HEK293 (cell line): ENCODE results near the gene COL5A1.

Experiments used
- IKZF3 ChIP-seq: fragments of 450-650 bp; IDR thresholded peaks from 2 replicates; pipeline ENCODE4 v1.5.0; 2018; ENCODE audit warnings: missing biosample characterization, mild to moderate bottlenecking, missing genetic modification characterization, moderate library complexity
- SP2 ChIP-seq: fragments of 450-650 bp; formaldehyde crosslinking; IDR thresholded peaks from 2 replicates; pipeline ENCODE4 v1.5.1; 2016; ENCODE audit warnings: missing biosample characterization, missing genetic modification characterization
- WT1 ChIP-seq: fragments of 450-650 bp; formaldehyde crosslinking; IDR thresholded peaks from 2 replicates; pipeline ENCODE4 v1.5.1; 2016; ENCODE audit warnings: missing biosample characterization, missing genetic modification characterization

DNA sequence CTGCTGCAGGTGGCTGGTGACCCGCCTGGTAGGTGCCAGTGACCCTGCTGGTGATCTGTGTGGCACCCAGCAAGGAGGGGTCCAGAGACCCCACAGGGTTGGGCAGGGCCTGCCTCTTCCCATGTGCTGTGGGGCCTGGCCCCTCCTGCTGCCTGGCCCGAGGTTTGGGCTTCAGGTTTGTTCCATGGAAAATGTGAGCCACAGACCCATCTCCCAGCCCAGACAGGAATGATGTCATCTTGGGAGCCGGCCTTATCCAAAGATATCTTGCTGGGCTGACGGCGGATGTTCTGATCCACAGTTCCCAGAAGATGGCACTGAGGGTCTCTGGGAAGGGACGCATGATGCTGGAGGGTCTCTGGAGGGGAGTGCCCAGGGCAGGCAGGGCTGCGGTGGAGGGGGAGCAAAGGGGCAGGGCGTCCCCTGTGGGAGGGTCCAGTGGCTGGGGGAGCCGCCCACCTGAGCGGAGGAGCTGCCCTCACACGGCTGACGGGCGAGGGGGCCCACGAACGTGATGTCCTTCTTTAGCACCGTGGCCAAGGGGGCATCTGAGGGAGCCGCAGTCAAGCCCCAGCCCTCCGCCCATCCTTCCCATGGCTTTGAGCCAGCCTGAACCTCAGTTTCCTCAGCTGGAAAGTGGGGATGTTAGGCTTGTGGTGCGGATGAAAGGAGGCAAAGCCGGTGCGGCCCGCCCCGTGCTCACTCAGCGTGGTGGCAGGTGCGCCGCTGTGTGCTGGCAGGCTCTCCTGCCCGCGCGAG is 68.1 kb downstream of the COL5A1 start:
- TF ChIP-seq WT1 (tag by site-specific recombination), result no peak
- TF ChIP-seq IKZF3 (tag by site-specific recombination), result no peak
- no peak for TF ChIP-seq SP2 (tag by site-specific recombination)
